HepG2 (cell line): Measurements from ENCODE around the gene GPR22. TPM values are rescaled to one million over a fixed set of nuclear protein-coding genes. Genes with fewer than 3 reads are reported as not detected.

Source experiments
- ATAC-seq: fragments of 200-7000 bp; cut with Tn5 transposase; 3 replicates; pipeline ENCODE4 v1.9.1; 2020; ENCODE audit warnings: mild to moderate bottlenecking, moderate library complexity
- BruUV-seq: library from RNA; stranded (reverse); fragments of 400-500 nt; replicated peaks from 2 replicates; lab custom pipeline; 2021; lab: Mats Ljungman, UMichigan
- CTCF ChIA-PET: fragments of 300-600 bp; formaldehyde crosslinking; extraction: SDS; loops from one replicate; lab custom pipeline; 2021; ENCODE audit warnings: low total read pairs, inconsistent platforms, low intra/inter-chr PET ratio; lab: Yijun Ruan, JAX
- POLR2A ChIA-PET: fragments of 350-600 bp; sonication (Branson Sonifier 250); formaldehyde crosslinking; loops from one replicate; lab custom pipeline; 2020; ENCODE audit warnings: antibody characterized with exemption, inconsistent platforms; lab: Yijun Ruan, JAX
- DNase-seq: peaks from one replicate; pipeline ENCODE4 v3.0.0-alpha.2; 2015; ENCODE audit warnings: low spot score
- FAIRE-seq: peaks from 3 replicates; lab custom pipeline; 2011; peaks lifted over from hg19 to GRCh38; lab: Jason Lieb, UNC
- H2AFZ ChIP-seq: one replicate; pipeline ENCODE4 v1.6.1; 2011; ENCODE audit warnings: low read length, inconsistent platforms
- H3K27ac ChIP-seq: fragments of 300-600 bp; 3 replicates; pipeline ENCODE4 v1.8.0; 2011; ENCODE audit warnings: mixed run types, mild to moderate bottlenecking, mixed read lengths, low read length, inconsistent platforms; ENCODE audit not compliant: insufficient read depth; ENCODE audit errors: extremely low read length
- H3K27me3 ChIP-seq, 2 experiments: fragments of 200-600 bp in 1 of 2; 2 replicates in 1 of 2; 3 replicates in 1 of 2; pipeline versions ENCODE4 v1.6.0 to v1.8.0; 2011; ENCODE audit warnings: low read length in 2 of 2, mild to moderate bottlenecking in 2 of 2, moderate library complexity in 2 of 2, inconsistent platforms in 1 of 2; ENCODE audit not compliant: insufficient read depth in 2 of 2, control insufficient read depth in 1 of 2
- H3K36me3 ChIP-seq, 2 experiments: fragments of 200-600 bp in 1 of 2; replicated peaks in 1 of 2; 2 replicates in 1 of 2; 3 replicates in 1 of 2; pipeline versions ENCODE4 v1.5.1 to v1.8.0; 2011; ENCODE audit warnings: low read length in 2 of 2, inconsistent platforms in 1 of 2; ENCODE audit not compliant: insufficient read depth in 2 of 2, control insufficient read depth in 1 of 2
- H3K4me1 ChIP-seq: 2 replicates; pipeline ENCODE4 v1.5.1; 2012; ENCODE audit warnings: low read length, inconsistent platforms; ENCODE audit not compliant: insufficient read depth
- H3K4me2 ChIP-seq: 2 replicates; pipeline ENCODE4 v1.6.0; 2011; ENCODE audit warnings: low read depth, low read length, inconsistent platforms
- H3K4me3 ChIP-seq, 3 experiments: fragments of 200-600 bp in 1 of 3; sonication (generic), shearing (Covaris generic) in 1 of 3; replicated peaks in 1 of 3; 2 replicates each; pipeline ENCODE4 v1.5.1; 2011 to 2016; ENCODE audit warnings: low read length in 3 of 3, inconsistent platforms in 2 of 3, low read depth in 2 of 3, mild to moderate bottlenecking in 2 of 3, control low read depth in 1 of 3, mixed read lengths in 1 of 3; ENCODE audit not compliant: insufficient read depth in 1 of 3
- H3K79me2 ChIP-seq: one replicate; pipeline ENCODE4 v1.6.1; 2011; ENCODE audit warnings: low read length, inconsistent platforms; ENCODE audit not compliant: insufficient read depth
- H3K9ac ChIP-seq: 2 replicates; pipeline ENCODE4 v1.6.0; 2011; ENCODE audit warnings: mild to moderate bottlenecking, low read depth, low read length, inconsistent platforms; ENCODE audit not compliant: insufficient read depth
- H3K9me3 ChIP-seq: 2 replicates; pipeline ENCODE4 v1.5.1; 2012; ENCODE audit warnings: mild to moderate bottlenecking, low read length
- H4K20me1 ChIP-seq: 2 replicates; pipeline ENCODE4 v1.6.0; 2011; ENCODE audit warnings: inconsistent platforms, mild to moderate bottlenecking, low read length, moderate library complexity; ENCODE audit not compliant: insufficient read depth
- ETV6 ChIP-seq: sonication (generic); formaldehyde crosslinking; conservative IDR thresholded peaks from 2 replicates; pipeline ENCODE4 v1.4.0; 2020; ENCODE audit warnings: missing genetic modification reagents
- ISX ChIP-seq: sonication (generic); formaldehyde crosslinking; conservative IDR thresholded peaks from 2 replicates; pipeline ENCODE4 v1.5.0; 2020; ENCODE audit warnings: missing genetic modification reagents
- THAP11 ChIP-seq: IDR thresholded peaks from 2 replicates; pipeline ENCODE4 v1.6.1; 2016; ENCODE audit warnings: missing biosample characterization, missing genetic modification reagents
- ZNF124 ChIP-seq: sonication (generic); formaldehyde crosslinking; IDR thresholded peaks from 2 replicates; pipeline ENCODE4 v1.4.0; 2020; ENCODE audit warnings: missing genetic modification reagents
- ZNF766 ChIP-seq: sonication (generic); formaldehyde crosslinking; IDR thresholded peaks from 2 replicates; pipeline ENCODE4 v1.5.0; 2020; ENCODE audit warnings: missing genetic modification reagents, borderline replicate concordance
- WGBS: methylation state at CpG from one replicate; pipeline ENCODE4 v1.1.6; 2017; ENCODE audit warnings: low lambda C conversion rate; 5-methylcytosine and 5-hydroxymethylcytosine counted together
- in situ Hi-C: cut with HindIII; loops from 2 replicates; pipeline ENCODE4 v1.10.0; 2017; ENCODE audit warnings: low pct_unique_long_range_greater_than_20kb; ENCODE audit not compliant: extremely low pct_ligation_motif_present
- intact Hi-C: fragments of 100-400 bp; cut with micrococcal nuclease; formaldehyde crosslinking; loops from one replicate; pipeline ENCODE4 v1.10.0; 2022; ENCODE audit not compliant: unreplicated experiment
- polyA plus RNA-seq, 8 experiments: library from polyadenylated mRNA; depleted of rRNA in 3 of 8; stranded (reverse) in 7 of 8; unstranded in 1 of 8; fragments of >200 nt; fragmentation: Illumina TruSeq in 4 of 8; extraction: Trizol in 4 of 8; gene quantifications; 2 replicates each; pipeline versions ENCODE4 v1.2.1 to v1.2.3, GENCODE V29; 2011 to 2016; ENCODE audit warnings: low read depth in 4 of 8, missing spikeins in 1 of 8, mixed read lengths in 1 of 8; ENCODE audit not compliant: insufficient read depth in 1 of 8
- total RNA-seq, 5 experiments: library from RNA; depleted of rRNA; stranded (reverse); fragments of >200 nt; fragmentation: Illumina TruSeq; extraction: Trizol; gene quantifications; 2 replicates each; pipeline ENCODE4 v1.2.3, GENCODE V29; 2016; ENCODE audit warnings: low read depth in 1 of 5
- TF ChIP-seq, protein P1 (sequence below): sonication (generic); formaldehyde crosslinking; IDR thresholded peaks from 2 replicates; pipeline ENCODE4 v1.4.0; 2020; ENCODE audit warnings: missing genetic modification reagents, borderline replicate concordance
- TF ChIP-seq, protein P2 (sequence below): sonication (generic); formaldehyde crosslinking; IDR thresholded peaks from 2 replicates; pipeline ENCODE4 v1.4.0; 2020; ENCODE audit warnings: missing genetic modification reagents
- TF ChIP-seq, protein P3 (sequence below): sonication (generic); formaldehyde crosslinking; IDR thresholded peaks from 2 replicates; pipeline ENCODE4 v1.5.1; 2020; ENCODE audit warnings: mild to moderate bottlenecking, missing genetic modification reagents
- TF ChIP-seq, protein P4 (sequence below): IDR thresholded peaks from 2 replicates; pipeline ENCODE4 v1.6.1; 2016; ENCODE audit warnings: control low read depth

Gene GPR22
- total and polyA plus RNA-seq, 2 of the 13 experiments (the other 11 are each of a cell fraction or from before 2014, with no cell fraction given) = not detected

DNA sequence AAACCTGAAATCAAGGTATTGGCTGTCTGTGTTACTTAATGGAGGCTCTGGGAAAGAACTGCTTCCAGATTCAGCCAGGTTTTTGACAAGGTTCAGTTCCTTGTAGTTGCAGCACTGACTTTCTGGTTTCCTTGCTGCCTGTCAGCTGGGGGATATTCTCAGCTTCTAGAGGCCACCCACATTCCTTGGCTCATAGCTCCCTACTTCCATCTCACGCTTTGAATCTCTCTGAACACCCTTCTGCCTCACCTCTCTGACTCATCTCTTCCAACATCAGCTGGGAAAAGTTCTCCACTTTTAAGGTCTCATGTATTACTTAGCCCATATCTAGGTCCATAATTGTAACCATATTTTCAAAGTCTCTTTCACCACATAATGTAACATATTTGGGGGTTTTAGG, 22.9 kb upstream of the GPR22 start:
- in situ Hi-C loops (no loop called here), intact Hi-C loops (no loop called here)
- H3K4me1 ChIP-seq = no peaks in the 10 kb centered on the region
- H2AFZ ChIP-seq = no peak overlapping the region
- no peak overlapping the region for H3K9ac ChIP-seq
- ATAC-seq = no peak
- ChIA-PET CTCF (no interaction called here), POLR2A (no interaction called here)
- no peaks in the 10 kb centered on the region for H3K9me3 ChIP-seq
- TF ChIP-seq ISX (CRISPR knock-in tag) (no peak), ZNF124 (no peak)
- TF ChIP-seq, protein P1, sequence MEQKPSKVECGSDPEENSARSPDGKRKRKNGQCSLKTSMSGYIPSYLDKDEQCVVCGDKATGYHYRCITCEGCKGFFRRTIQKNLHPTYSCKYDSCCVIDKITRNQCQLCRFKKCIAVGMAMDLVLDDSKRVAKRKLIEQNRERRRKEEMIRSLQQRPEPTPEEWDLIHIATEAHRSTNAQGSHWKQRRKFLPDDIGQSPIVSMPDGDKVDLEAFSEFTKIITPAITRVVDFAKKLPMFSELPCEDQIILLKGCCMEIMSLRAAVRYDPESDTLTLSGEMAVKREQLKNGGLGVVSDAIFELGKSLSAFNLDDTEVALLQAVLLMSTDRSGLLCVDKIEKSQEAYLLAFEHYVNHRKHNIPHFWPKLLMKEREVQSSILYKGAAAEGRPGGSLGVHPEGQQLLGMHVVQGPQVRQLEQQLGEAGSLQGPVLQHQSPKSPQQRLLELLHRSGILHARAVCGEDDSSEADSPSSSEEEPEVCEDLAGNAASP = no peak
- TF ChIP-seq, protein P2, sequence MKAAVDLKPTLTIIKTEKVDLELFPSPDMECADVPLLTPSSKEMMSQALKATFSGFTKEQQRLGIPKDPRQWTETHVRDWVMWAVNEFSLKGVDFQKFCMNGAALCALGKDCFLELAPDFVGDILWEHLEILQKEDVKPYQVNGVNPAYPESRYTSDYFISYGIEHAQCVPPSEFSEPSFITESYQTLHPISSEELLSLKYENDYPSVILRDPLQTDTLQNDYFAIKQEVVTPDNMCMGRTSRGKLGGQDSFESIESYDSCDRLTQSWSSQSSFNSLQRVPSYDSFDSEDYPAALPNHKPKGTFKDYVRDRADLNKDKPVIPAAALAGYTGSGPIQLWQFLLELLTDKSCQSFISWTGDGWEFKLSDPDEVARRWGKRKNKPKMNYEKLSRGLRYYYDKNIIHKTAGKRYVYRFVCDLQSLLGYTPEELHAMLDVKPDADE (CRISPR knock-in tag) = no peak
- no peaks in the 10 kb centered on the region for H4K20me1 ChIP-seq
- no peak overlapping the region for H3K4me3 ChIP-seq
- 100% methylated on average over 1 of the region's 1 CpG for WGBS
- DNase-seq = no peak
- H3K36me3 ChIP-seq = 0 out of 5 replicates have a peak, but pooled peaks cover 0 to 1% of the 10 kb centered on the region in 2 experiments
- no peaks in the 10 kb centered on the region for H3K27me3 ChIP-seq
- FAIRE-seq = no peak
- BruUV-seq = no TSS peak
- H3K79me2 ChIP-seq = no peaks in the 10 kb centered on the region
- H3K27ac ChIP-seq = no peak overlapping the region
- H3K4me2 ChIP-seq = no peak overlapping the region

DNA sequence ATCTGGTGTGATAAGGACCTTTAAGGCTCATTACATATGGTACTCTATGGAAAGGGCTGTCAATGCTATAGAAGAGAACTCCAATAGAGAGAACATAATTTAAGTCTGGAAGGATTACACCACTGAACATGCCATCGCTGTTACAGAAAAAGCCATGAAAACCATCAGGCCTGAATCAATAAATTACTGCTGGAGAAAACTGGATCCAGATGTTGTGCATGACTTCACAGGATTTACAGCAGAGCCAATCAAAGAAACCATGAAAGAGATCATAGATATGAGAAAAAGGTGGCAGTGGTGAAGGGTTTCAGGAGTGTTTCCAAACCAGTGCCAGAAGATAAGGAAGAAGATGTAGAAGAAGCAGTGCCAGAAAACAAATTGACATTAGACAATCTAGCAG, 18.9 kb upstream of the GPR22 start:
- DNase-seq = no peak
- POLR2A ChIA-PET = no interaction called here
- no peak overlapping the region for H3K9ac ChIP-seq
- H3K4me1 ChIP-seq = no peaks in the 10 kb centered on the region
- H4K20me1 ChIP-seq = no peaks in the 10 kb centered on the region
- in situ Hi-C loops (loop anchor here (25.0 kb wide), 1 partner anchor 411 kb away; no protein-coding TSS in a partner anchor), intact Hi-C loops (no loop called here)
- TF ChIP-seq ZNF766 (CRISPR knock-in tag) (no peak), ETV6 (CRISPR knock-in tag) (no peak), THAP11 (no peak)
- TF ChIP-seq, protein P3, sequence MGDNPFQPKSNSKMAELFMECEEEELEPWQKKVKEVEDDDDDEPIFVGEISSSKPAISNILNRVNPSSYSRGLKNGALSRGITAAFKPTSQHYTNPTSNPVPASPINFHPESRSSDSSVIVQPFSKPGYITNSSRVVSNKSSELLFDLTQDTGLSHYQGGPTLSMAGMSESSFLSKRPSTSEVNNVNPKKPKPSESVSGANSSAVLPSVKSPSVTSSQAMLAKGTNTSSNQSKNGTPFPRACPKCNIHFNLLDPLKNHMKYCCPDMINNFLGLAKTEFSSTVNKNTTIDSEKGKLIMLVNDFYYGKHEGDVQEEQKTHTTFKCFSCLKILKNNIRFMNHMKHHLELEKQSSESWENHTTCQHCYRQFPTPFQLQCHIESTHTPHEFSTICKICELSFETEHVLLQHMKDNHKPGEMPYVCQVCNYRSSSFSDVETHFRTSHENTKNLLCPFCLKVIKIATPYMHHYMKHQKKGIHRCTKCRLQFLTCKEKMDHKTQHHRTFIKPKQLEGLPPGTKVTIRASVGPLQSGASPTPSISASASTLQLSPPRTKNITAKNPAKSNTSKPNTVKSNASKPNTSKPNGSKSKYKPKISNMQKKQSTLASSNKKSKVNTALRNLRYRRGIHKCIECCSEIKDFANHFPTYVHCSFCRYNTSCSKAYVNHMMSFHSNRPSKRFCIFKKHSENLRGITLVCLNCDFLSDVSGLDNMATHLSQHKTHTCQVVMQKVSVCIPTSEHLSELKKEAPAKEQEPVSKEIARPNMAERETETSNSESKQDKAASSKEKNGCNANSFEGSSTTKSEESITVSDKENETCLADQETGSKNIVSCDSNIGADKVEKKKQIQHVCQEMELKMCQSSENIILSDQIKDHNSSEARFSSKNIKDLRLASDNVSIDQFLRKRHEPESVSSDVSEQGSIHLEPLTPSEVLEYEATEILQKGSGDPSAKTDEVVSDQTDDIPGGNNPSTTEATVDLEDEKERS (CRISPR knock-in tag) = no peak
- TF ChIP-seq, protein P4, sequence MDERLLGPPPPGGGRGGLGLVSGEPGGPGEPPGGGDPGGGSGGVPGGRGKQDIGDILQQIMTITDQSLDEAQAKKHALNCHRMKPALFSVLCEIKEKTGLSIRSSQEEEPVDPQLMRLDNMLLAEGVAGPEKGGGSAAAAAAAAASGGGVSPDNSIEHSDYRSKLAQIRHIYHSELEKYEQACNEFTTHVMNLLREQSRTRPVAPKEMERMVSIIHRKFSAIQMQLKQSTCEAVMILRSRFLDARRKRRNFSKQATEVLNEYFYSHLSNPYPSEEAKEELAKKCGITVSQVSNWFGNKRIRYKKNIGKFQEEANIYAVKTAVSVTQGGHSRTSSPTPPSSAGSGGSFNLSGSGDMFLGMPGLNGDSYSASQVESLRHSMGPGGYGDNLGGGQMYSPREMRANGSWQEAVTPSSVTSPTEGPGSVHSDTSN (CRISPR knock-in tag) = no peak
- TF ChIP-seq, all 625 proteins: peak for 0
- CTCF ChIA-PET = no interaction called here
- H3K4me2 ChIP-seq = no peak overlapping the region
- no TSS peak for BruUV-seq
- no peak for FAIRE-seq
- H3K79me2 ChIP-seq = no peaks in the 10 kb centered on the region
- H3K36me3 ChIP-seq = 0 out of 5 replicates have a peak, but pooled peaks cover 0 to 4% of the 10 kb centered on the region in 2 experiments
- H3K4me3 ChIP-seq = no peak overlapping the region
- ATAC-seq = no peak
- no peak overlapping the region for H2AFZ ChIP-seq
- WGBS = 100% methylated on average over 1 of the region's 1 CpG
- H3K27me3 ChIP-seq = no peaks in the 10 kb centered on the region
- no peak overlapping the region for H3K27ac ChIP-seq
- H3K9me3 ChIP-seq = no peaks in the 10 kb centered on the region
